CD1c-positive myeloid dendritic cell (primary cell): Measurements from ENCODE around the gene HOXC6.

Source experiments
- DNase-seq: peaks from one replicate; pipeline ENCODE4 v3.0.0-alpha.2; 2016; ENCODE audit errors: extremely low spot score

The HOXC6 gene

DNA sequence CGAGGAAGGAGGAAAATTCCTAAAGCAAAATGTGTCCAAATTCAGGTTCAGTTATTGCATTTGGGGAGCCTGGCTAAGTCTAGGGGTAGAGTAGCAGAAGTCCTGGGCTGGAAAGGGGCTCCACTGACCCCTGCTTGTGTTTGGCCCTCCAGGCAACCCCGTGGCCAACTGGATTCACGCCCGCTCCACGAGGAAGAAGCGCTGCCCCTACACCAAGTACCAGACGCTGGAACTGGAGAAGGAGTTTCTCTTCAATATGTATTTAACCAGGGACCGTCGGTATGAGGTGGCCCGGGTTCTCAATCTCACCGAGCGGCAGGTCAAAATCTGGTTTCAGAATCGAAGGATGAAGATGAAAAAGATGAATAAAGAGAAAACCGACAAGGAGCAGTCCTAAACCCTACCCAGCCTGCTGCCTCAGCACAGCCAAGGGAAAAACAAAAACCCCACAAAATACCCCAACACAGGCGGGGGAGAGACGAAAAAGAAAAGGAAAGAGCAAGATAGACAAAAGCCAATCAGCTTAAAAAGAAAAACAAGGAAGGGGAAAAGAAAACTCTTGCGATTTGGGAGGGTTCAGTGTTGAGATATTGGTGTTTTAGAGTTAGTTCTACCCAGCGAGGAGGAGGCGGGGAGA is 25.8 kb upstream of the HOXC6 start:
- DNase-seq = no peak

GRCh38 chr12:54002915-54003389 is 25.3 kb upstream of the HOXC6 start:
- DNase-seq = no peak

GRCh38 chr12:54003625-54004024 is 24.6 kb upstream of the HOXC6 start:
- DNase-seq = no peak

GRCh38 chr12:54004063-54004840 is 24.0 kb upstream of the HOXC6 start:
- no peak for DNase-seq

DNA sequence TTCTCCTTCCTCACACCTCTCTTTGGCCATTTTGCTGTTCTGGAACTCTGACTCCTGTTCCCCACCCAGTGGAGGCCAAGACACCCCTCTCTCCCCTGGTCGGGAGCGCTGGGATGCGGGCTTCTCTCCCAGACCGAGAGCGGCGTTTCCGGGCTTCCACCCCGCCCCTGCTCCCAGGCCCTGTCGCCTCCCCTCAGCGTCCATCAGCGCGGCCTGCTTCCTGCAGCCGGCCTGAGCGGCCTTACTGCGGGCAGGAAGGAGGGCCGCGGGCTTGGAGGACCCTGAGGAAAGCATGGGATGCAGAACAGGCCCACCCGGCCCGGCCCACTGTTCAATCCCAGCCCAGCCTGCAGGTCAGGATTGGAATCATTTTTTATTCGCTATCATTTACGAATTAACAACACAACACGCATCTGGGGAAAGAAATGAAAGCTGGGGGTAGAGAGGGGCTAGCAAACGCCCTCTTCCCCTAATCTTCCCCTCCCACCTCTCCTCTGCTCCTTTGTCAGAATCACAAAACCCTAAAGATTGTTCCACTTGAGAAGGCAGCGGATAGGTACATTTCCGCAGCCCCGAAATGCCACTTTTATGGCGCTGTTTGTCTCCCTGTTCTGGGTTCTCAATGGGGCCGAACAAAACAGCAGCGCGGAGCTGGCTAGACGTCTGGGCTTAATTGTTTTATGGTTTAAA is 23.3 kb upstream of the HOXC6 start:
- DNase-seq = no peak

DNA sequence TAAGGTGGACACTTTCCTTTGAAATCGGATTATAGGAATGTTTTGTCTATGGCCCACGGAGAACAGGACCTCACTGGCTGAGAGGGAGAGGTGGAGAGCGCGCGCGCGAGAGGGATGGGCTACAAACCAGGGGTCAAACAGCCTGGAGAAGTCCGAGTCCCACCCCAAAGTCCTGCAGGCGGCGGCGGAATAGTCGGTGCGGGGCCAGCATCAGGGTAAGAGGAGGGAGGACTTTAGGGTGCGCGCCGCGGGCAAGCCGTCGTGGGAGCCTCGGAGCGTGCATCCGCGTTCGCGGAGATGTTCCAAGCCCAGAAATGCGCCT is 22.7 kb upstream of the HOXC6 start:
- DNase-seq = no peak

DNA sequence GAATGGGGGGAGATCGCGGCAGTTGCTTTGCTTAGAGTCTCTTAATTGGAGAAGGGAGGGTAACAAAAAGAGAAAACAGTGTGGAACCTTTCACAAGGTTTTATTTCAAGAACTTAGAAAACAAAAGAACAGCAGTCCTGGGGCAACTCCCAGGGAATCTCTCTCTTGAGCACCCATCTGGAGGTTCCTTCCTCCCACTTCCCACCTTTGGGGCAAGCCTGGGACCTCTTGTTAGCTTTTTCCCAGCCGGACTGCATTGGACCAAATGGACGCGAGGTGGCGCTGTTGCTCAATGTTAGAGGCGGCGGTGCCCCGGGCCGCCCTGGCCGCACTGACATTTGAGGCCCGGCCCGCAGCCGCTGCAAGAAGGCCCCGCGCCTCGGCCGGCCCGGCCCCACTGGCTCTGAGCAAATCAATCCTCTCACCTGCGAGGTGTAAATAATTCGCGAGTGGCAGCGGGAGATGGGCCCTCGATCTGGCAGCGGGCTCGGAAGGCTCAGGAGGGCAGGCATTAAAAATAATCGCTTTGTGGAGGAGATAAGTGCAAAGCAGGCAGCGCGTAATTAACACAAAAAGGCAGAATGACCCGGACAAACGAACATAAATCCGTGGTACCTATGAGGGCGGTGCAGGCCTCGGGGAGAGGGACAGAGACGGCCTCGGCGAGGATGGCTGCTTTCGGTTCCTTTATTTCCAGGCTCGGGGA is 22.2 kb upstream of the HOXC6 start:
- DNase-seq = peak; percentile 92

DNA sequence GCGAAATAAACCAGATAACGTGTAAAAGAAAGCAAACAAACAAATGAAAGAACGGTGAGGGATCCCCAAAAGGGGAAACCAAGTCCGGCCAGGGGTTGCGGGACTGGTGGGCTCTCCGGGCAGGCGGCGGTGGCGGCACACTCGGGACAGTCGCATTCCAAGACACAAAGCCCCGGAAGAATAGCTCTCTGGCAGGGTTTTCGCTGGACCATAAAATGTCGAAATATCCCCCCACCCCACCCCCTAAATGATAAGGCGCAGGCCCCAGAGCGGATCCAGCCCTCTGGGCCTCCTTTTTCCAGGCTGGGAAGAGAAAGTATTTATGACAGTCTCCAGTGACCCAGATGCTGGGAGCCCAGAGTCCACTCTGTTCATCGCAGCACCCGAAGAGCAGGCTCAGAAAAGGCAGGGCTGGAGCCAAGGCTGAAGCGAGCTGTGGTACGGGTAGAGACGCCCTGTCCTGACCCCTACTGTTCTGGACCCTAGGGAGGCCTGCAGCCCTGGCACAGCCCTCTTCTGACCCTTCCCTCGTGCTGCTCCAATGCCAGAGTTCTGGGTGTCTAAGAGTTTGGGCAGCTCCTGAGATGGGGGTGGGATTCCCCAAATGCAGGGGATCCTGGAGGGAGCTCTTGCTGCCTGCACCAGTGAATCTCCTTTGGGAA is 21.6 kb upstream of the HOXC6 start:
- DNase-seq = no peak

- DNase-seq = no peak
These were observed 20.5 kb upstream of the HOXC6 start for GRCh38 chr12:54007538-54008259.

GRCh38 chr12:54008260-54008552 is 20.0 kb upstream of the HOXC6 start:
- no peak for DNase-seq

GRCh38 chr12:54009171-54010052 is 18.8 kb upstream of the HOXC6 start:
- peak; percentile 53 for DNase-seq

GRCh38 chr12:54010053-54010971 is 17.9 kb upstream of the HOXC6 start:
- DNase-seq = no peak

DNA sequence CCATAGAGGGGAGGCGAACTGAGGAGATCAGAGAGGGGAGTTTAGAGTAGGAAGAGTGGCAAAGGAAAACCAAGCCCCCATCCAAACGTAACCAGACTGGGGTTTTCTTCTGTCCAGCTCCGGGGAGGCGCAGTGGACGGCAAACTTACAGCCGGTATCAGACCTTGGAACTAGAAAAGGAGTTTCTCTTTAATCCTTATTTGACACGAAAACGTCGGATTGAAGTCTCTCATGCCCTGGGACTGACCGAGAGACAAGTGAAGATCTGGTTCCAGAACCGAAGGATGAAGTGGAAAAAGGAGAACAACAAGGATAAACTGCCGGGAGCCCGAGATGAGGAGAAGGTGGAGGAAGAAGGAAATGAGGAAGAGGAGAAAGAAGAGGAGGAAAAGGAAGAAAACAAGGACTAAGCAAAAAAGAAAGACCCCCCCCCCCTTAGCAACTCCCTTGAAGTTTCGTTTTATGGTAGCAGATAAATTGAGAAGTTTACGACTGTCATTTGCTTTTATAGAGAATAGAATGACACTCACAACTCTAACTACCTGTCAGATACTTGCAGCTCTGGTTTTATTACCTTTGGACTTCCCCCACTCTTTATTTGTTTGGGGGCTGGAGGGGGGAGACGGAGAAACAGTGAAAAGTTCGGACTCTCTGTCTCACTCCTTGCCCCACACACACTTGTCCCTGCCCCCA is 17.1 kb upstream of the HOXC6 start:
- DNase-seq = no peak

DNA sequence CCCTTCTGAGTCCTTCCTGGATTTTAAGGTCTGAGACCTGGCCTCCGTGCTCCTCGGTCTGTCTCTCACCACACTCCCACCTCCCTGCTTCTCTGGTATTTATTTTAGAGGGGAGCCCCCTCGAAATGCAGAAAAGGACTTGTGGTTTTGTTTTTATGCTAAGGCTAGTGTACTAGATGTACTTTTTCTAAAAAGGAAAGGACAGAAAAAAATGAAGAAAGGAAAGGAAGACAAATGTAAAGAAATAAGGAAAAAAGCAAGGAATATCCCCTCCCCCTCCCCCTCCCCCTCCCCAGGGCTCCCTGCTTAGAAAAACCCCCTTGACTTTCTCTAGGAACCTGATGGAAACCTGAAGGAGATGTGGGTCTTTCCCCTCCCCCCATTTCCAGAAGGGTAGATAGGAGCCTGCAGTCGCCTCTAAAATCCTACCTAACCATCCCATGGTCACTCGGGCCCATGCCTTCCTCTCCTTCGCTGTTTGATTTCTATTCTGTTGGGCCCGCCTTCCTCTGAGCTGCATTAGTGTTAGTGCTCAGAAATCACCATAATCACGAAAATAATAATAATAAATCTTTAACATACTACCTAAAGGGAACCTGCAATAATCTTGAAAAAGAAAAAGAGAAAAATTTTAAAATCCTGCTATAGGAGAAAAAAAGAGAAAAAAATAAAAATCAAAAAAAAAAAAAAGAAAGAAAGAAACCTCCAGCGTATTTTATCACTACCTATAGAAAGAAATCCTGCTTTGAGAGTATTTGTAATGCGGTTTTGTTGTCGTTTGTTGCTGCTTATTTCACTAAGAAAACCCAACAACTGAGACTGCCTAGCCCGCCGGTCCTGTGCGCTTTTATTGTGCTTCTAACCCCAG is 16.3 kb upstream of the HOXC6 start:
- DNase-seq = no peak

DNA sequence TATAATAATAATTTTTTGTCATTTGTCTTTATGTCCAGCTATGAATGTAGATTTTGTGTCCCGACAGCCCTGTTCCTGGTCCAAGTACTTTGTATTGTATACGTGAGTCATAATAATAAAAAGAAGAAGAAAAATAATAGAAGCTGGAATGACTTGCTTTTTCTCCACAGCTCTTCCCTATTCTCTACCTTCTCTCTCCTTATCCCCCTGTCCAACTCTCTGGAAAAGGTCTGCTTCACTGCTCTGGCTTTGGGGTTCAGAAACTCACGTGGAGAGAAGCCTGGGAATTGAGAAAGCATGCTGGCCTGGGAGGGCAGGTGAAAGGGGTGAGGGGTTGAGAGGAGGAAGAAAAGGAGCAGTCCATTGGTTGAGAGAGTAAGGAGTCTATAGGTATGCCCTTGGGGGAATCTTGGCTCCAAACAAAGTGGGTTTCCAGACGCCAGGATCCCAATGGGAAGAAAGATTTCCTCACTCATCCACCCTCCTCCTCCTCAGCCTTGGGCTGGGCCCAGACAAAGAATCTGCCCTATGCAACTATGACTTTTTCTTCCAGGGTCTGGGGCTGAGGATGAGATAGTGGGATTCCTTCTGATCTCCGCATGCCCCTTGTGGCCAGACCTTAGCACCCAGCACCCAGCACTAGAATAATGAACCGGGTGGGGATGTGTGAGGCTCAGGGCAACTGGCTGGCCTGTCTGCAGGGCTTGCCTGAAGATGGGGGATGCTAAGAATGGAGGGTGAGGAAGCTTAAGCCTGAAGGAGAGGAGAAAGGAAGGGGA is 15.4 kb upstream of the HOXC6 start:
- no peak for DNase-seq

GRCh38 chr12:54014377-54015017 is 13.7 kb upstream of the HOXC6 start:
- no peak for DNase-seq
